ENCODE data around the gene HTT.
A peak's percentile ranks its signal among the peaks of the same experiment; 100 is the strongest.
"Not testable (repeated sequence)": the region's sequence is repeated elsewhere in the genome, so short reads cannot be mapped to it uniquely, and the experiment has no call there.

The HTT gene

GRCh38 chr4:3046623-3047022 lies 27.9 kb upstream of the HTT start:
- no peak for DNase-seq

- DNase-seq = peak; percentile 56
Observed at GRCh38 chr4:3047464-3048286, 26.8 kb upstream of the HTT start.

DNA sequence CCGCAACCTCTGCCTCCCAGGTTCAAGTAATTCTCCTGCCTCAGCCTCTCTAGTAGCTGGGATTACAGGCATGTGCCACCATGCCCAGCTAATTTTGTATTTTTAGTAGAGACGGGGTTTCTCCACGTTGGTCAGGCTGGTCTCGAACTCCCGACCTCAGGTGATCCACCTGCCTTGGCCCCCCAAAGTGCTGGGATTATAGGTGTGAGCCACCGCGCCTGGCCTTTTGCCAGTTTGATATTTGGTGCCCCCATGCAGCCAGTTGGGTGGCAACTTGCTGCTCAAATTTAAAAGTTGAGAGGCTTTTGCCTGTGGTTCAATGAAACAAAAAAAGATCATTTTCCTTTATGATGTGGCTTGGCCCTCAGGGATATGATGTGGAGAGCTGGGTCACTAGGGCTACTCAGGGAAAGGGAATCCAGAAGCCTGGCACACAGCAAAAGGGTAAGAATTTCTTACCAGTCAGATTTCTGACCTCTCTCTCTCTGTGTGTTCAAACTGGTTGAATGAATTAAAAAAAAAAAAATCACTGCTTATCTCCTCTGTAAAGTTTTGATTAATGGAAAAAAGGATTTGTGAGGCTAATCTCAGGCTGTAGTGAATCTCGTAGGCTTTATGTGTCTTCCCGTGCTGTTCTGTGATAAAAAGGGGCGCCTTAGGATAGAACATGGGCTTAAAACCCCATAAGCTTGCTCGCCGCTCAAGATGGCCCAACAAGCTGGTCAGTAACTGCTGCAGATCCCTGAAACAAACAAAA lies 23.2 kb upstream of the HTT start:
- DNase-seq = not testable (repeated sequence)

GRCh38 chr4:3054169-3054759 lies 20.2 kb upstream of the HTT start:
- DNase-seq = no peak

GRCh38 chr4:3059943-3060342 lies 14.5 kb upstream of the HTT start:
- DNase-seq = no peak

- no peak for DNase-seq
Observed at GRCh38 chr4:3060946-3061345, 13.5 kb upstream of the HTT start.

- DNase-seq = no peak
Observed at GRCh38 chr4:3062471-3062870, 12.0 kb upstream of the HTT start.

- DNase-seq = no peak
Observed at GRCh38 chr4:3065551-3065950, 8.9 kb upstream of the HTT start.

- no peak for DNase-seq
Observed at GRCh38 chr4:3066836-3067400, 7.6 kb upstream of the HTT start.

DNA sequence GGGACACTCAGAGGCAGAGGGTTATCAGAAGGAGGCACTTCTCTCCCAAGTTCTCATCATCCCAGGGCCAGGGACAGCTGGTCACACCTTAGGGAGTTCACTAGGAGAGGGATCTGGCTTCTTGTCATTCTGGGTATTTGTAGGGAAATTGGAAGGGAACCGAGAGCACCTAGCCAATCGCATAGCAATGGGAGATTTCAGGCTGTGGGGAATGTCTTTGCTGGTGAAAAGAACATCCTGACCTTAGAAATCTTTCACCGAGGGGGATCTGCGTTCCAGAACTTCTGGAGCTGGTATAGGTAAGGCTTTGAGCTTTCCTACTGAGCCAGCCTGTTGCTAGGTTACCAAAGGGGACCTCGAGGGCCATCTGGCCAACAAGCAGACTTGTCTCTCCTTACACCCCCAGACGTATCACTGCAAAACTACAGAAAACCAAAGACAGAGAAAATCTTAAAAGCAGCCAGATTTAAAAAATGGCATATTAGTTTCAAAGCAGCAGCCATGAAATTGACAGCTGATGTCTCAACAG lies 6.9 kb upstream of the HTT start:
- DNase-seq = no peak

DNA sequence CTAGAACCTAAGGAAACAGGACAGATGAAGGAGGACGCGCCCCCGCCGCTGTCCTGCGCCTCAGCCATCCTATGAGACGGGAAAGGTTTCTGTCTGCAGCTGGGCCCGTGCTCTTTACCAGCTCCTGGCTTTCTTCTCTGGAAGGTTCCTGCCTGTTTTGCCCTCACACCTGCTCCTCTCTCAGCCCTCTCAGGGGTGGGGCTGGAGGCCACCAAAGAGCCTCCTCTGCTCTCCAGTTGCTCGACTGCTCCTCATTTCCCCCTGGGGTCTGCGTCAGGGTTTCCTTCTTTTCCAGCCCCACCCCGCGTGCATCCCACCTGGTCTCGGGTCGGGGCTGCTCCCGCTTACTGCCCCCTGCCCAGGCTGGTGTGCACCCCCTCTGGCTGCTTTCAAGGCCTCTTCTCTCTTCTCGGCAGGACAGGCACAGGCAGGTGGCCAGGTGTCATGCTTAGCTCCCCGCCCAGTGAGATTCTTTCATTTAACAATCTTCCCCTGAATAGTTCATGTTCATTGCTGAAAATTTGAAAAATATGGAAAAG lies 4.8 kb upstream of the HTT start:
- DNase-seq = no peak

- no peak for DNase-seq
Observed at GRCh38 chr4:3070709-3071500, 3.6 kb upstream of the HTT start.

GRCh38 chr4:3071811-3072210 lies 2.7 kb upstream of the HTT start:
- DNase-seq = no peak

DNA sequence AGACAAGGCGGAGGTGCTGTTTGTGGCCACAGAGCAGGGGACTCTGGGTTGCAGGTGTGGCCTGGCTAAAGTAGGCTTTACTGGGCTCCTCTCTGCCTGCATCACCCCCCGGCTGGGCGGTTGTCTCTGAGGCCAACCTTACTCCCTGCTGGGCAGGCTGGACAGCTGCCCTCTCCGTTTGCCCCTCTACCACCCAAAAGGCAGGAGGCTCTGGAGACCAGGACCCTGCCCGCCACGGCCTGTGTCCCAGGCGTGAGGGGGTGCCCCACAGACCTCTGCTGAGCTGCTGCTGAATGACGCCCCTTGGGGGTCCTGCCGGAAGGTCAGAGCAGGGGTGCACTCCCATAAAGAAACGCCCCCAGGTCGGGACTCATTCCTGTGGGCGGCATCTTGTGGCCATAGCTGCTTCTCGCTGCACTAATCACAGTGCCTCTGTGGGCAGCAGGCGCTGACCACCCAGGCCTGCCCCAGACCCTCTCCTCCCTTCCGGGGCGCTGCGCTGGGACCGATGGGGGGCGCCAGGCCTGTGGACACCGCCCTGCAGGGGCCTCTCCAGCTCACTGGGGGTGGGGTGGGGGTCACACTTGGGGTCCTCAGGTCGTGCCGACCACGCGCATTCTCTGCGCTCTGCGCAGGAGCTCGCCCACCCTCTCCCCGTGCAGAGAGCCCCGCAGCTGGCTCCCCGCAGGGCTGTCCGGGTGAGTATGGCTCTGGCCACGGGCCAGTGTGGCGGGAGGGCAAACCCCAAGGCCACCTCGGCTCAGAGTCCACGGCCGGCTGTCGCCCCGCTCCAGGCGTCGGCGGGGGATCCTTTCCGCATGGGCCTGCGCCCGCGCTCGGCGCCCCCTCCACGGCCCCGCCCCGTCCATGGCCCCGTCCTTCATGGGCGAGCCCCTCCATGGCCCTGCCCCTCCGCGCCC lies 1.1 kb upstream of the HTT start:
- no peak for DNase-seq

DNA sequence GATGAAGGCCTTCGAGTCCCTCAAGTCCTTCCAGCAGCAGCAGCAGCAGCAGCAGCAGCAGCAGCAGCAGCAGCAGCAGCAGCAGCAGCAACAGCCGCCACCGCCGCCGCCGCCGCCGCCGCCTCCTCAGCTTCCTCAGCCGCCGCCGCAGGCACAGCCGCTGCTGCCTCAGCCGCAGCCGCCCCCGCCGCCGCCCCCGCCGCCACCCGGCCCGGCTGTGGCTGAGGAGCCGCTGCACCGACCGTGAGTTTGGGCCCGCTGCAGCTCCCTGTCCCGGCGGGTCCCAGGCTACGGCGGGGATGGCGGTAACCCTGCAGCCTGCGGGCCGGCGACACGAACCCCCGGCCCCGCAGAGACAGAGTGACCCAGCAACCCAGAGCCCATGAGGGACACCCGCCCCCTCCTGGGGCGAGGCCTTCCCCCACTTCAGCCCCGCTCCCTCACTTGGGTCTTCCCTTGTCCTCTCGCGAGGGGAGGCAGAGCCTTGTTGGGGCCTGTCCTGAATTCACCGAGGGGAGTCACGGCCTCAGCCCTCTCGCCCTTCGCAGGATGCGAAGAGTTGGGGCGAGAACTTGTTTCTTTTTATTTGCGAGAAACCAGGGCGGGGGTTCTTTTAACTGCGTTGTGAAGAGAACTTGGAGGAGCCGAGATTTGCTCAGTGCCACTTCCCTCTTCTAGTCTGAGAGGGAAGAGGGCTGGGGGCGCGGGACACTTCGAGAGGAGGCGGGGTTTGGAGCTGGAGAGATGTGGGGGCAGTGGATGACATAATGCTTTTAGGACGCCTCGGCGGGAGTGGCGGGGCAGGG lies 568 bp downstream of the HTT start:
- peak; percentile 52 for DNase-seq

- DNase-seq = no peak
Observed at GRCh38 chr4:3075652-3075981, 1.1 kb downstream of the HTT start.

GRCh38 chr4:3077796-3078195 lies 3.3 kb downstream of the HTT start:
- DNase-seq = no peak

DNA sequence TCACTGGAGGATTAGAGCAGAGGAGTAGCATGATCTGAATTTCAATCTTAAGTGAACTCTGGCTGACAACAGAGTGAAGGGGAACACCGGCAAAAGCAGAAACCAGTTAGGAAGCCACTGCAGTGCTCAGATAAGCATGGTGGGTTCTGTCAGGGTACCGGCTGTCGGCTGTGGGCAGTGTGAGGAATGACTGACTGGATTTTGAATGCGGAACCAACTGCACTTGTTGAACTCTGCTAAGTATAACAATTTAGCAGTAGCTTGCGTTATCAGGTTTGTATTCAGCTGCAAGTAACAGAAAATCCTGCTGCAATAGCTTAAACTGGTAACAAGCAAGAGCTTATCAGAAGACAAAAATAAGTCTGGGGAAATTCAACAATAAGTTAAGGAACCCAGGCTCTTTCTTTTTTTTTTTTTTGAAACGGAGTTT lies 5.2 kb downstream of the HTT start:
- DNase-seq = no peak

GRCh38 chr4:3082925-3083515 lies 8.5 kb downstream of the HTT start:
- no peak for DNase-seq

DNA sequence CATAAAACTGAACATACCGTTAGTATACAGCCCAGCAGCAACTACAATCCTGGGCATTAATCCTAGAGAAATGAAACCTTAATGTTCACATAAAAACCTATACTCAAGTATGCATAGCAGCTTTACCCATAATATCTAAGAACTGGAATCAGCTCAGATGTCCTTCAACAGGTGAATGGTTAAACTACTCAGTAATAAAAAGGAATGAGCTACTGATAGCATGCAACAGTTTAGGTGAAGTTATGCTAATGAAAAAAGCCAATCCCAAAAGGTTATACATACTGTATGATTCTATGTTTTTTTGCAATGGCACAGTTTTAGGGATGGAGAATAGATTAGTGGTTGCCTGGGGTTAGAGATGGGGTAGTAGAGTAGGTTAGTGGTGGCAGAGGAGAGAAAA lies 9.3 kb downstream of the HTT start:
- DNase-seq = no peak

Measured in NCI-H345 (cell line).